RWPE2 (cell line): Measurements from ENCODE around the gene DTNB.
"Not testable (repeated sequence)": the region's sequence is repeated elsewhere in the genome, so short reads cannot be mapped to it uniquely, and the experiment has no call there.

Experiments used
- ATAC-seq: fragments of 200-7000 bp; cut with Tn5 transposase; 3 replicates; pipeline ENCODE4 v1.9.1; 2021; ENCODE audit warnings: low read depth
- DNase-seq: peaks from one replicate; pipeline ENCODE4 v3.0.0-alpha.2; 2020; ENCODE audit warnings: low spot score
- H3K27ac ChIP-seq: fragments of 450-650 bp; 2 replicates; pipeline ENCODE4 v1.5.1; 2017; ENCODE audit warnings: mild to moderate bottlenecking; ENCODE audit not compliant: poor library complexity, severe bottlenecking
- H3K27me3 ChIP-seq: fragments of 250-450 bp; sonication (Bioruptor Pico); 2 replicates; pipeline ENCODE4 v1.5.1; 2021; ENCODE audit warnings: mild to moderate bottlenecking, moderate library complexity; ENCODE audit not compliant: insufficient read depth, poor library complexity, severe bottlenecking
- H3K36me3 ChIP-seq: fragments of 250-450 bp; sonication (Bioruptor Pico); 2 replicates; pipeline ENCODE4 v1.5.1; 2020; ENCODE audit warnings: low read depth, mild to moderate bottlenecking, moderate library complexity
- H3K4me1 ChIP-seq: fragments of 250-450 bp; sonication (Bioruptor Pico); 2 replicates; pipeline ENCODE4 v1.5.1; 2021; ENCODE audit warnings: mild to moderate bottlenecking, moderate library complexity; ENCODE audit not compliant: insufficient read depth, poor library complexity, severe bottlenecking
- H3K4me3 ChIP-seq: fragments of 250-450 bp; sonication (Bioruptor Pico); 2 replicates; pipeline ENCODE4 v1.5.1; 2021; ENCODE audit warnings: mild to moderate bottlenecking, moderate library complexity; ENCODE audit not compliant: severe bottlenecking
- H3K9me3 ChIP-seq: fragments of 250-450 bp; sonication (Bioruptor Pico); 2 replicates; pipeline ENCODE4 v1.5.1; 2021; ENCODE audit warnings: mild to moderate bottlenecking, moderate library complexity; ENCODE audit not compliant: severe bottlenecking
- TF ChIP-seq, protein P1 (sequence below): fragments of 450-650 bp; IDR thresholded peaks from one replicate; pipeline ENCODE4 v1.5.1; 2017; ENCODE audit warnings: mild to moderate bottlenecking, moderate library complexity; ENCODE audit not compliant: poor library complexity, severe bottlenecking

The DTNB gene

DNA sequence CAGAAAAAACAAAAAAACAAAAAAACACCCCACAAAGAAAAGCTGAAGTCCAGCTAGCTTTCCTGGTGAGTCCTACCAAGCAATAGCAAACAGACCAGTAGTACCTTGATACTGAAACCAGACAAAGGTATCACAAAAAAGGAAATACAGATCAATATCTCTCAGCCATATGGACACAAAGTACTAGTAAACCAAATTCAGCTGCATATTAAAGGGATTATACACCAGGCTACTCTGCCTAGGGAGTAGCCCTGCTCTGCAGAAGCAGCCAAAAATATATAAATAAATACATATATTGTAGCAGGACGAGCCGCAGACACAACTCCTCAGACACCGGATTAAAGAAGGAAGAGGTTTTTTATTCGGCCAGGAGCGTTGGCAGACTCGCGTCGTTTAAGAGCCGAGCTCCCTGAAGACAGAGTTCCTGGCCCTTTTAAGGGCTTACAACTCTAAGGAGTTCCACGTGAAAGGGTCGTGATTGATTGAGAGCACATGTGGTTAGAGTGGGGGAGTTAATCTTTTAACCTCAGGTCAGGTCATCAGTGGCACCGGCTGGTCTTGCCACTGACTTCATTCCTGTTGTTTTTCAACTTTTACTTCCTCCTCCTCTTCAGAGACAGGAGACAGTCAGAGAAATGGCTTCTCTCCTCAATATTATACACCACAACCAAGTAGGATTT, 38.4 kb upstream of the DTNB start:
- TF ChIP-seq, protein P1, sequence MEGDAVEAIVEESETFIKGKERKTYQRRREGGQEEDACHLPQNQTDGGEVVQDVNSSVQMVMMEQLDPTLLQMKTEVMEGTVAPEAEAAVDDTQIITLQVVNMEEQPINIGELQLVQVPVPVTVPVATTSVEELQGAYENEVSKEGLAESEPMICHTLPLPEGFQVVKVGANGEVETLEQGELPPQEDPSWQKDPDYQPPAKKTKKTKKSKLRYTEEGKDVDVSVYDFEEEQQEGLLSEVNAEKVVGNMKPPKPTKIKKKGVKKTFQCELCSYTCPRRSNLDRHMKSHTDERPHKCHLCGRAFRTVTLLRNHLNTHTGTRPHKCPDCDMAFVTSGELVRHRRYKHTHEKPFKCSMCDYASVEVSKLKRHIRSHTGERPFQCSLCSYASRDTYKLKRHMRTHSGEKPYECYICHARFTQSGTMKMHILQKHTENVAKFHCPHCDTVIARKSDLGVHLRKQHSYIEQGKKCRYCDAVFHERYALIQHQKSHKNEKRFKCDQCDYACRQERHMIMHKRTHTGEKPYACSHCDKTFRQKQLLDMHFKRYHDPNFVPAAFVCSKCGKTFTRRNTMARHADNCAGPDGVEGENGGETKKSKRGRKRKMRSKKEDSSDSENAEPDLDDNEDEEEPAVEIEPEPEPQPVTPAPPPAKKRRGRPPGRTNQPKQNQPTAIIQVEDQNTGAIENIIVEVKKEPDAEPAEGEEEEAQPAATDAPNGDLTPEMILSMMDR = no peak
- Histone ChIP-seq H3K27ac (no peak overlapping the region), H3K4me1 (no peaks in the 10 kb centered on the region), H3K4me3 (no peak overlapping the region), H3K27me3 (no peaks in the 10 kb centered on the region), H3K9me3 (no peaks in the 10 kb centered on the region), H3K36me3 (no peaks in the 10 kb centered on the region)
- ATAC-seq (no peak), DNase-seq (no peak)

DNA sequence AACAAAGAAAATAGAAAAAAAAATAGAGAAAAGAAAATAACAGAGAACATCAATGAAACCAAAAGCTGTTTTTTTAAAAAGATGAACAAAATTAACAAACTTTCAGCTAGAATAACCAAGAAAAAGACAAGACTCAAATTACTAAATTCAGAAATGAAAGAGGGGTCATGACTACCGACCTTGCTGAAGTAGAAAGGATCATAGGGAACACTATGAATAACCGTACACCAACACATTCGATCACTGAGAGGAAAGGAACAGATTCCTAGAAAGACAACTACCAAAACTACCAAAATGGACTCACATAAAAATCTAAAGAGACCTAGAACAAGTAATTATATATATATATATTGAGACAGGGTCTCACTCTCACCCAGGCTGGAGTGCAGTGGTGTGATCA, 37.4 kb upstream of the DTNB start:
- Histone ChIP-seq H3K4me1 (no peaks in the 10 kb centered on the region), H3K36me3 (no peaks in the 10 kb centered on the region), H3K27me3 (no peaks in the 10 kb centered on the region), H3K9me3 (no peaks in the 10 kb centered on the region), H3K27ac (no peak overlapping the region), H3K4me3 (no peak overlapping the region)
- TF ChIP-seq, protein P1 = no peak
- DNase-seq = no peak
- no peak for ATAC-seq

DNA sequence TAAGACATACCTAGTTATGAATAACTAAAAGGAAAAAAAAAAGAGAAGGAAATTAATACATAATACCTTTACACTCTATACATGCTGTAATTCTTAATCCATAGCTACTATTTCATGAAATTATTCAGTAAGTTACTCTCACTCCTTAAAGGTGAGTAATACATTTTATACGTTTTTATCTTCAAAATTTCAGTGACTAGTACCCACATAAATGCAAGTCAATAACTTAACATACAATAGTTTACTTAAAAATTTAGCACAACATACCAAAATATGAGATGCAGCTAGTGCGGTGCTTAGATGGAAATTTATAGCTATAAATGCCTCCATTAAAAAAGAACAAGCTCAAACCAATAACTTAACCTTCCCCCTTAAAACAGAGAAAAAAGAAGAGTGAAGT, 36.0 kb upstream of the DTNB start:
- H3K4me3 ChIP-seq = no peak overlapping the region
- no peaks in the 10 kb centered on the region for H3K36me3 ChIP-seq
- TF ChIP-seq, protein P1 = no peak
- no peaks in the 10 kb centered on the region for H3K27me3 ChIP-seq
- H3K4me1 ChIP-seq = no peaks in the 10 kb centered on the region
- no peak for DNase-seq
- ATAC-seq = no peak
- no peak overlapping the region for H3K27ac ChIP-seq
- H3K9me3 ChIP-seq = no peaks in the 10 kb centered on the region

DNA sequence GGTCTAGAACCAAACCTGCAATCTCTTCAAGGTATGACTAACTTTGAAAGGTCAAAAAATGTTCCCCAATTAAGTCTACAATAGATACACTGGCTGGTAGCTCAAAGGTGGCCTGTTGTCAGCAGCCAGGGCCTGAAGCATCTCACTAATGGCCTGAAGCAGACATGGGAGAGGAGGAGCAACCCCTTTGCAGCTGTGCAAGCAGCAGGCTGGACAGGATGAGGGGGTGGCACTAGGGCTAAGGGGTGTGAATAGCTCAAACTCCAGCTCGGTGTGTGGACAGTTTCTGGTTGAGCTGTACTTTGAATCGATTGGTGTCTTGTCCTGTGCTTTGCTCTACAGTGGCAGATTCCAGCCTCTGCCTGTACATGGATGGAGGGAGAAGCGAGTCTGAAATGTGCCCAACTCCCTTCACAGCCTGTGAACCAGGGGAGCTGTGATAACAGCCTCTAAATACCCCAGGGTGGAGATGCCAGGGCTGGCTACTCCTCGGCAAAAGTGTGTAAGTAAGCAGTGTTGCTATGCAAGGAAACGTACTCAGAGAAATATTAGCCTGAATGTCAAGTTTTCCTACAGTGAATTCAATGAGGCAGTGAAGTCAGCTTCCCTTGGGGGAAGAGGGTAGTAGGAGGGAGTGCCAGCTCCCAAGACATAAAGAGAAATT, 34.7 kb upstream of the DTNB start:
- peak; percentile 73 for ATAC-seq
- no peaks in the 10 kb centered on the region for H3K9me3 ChIP-seq
- H3K27me3 ChIP-seq = no peaks in the 10 kb centered on the region
- H3K36me3 ChIP-seq = no peaks in the 10 kb centered on the region
- TF ChIP-seq, protein P1 = no peak
- H3K27ac ChIP-seq = no peak overlapping the region
- H3K4me3 ChIP-seq = no peak overlapping the region
- no peak for DNase-seq
- no peaks in the 10 kb centered on the region for H3K4me1 ChIP-seq

DNA sequence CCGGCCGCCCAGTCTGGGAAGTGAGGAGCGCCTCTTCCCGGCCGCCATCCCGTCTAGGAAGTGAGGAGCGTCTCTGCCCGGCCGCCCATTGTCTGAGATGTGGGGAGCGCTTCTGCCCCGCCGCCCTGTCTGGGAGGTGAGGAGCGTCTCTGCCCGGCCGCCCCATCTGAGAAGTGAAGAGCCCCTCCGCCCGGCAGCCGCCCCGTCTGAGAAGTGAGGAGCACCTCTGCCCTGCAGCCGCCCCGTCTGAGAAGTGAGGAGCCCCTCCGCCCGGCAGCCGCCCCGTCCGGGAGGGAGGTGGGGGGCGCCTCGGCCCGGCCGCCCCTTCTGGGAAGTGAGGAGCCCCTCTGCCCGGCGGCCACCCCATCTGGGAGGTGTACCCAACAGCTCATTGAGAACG, 32.2 kb upstream of the DTNB start:
- not testable (repeated sequence) for H3K9me3 ChIP-seq, H3K4me3 ChIP-seq

More for the DNA sequence above, 32.2 kb upstream of the DTNB start:
- not testable (repeated sequence) for H3K27ac ChIP-seq, ATAC-seq, H3K27me3 ChIP-seq, DNase-seq, H3K36me3 ChIP-seq, H3K4me1 ChIP-seq
